GM18511 (cell line): ENCODE results near the gene UQCC2.

ENCODE experiments used
- ATAC-seq: cut with Tn5 transposase; IDR thresholded peaks from one replicate; pipeline ENCODE4 v1.9.1; 2021; ENCODE audit warnings: mild to moderate bottlenecking, moderate library complexity; ENCODE audit not compliant: unreplicated experiment

The UQCC2 gene

DNA sequence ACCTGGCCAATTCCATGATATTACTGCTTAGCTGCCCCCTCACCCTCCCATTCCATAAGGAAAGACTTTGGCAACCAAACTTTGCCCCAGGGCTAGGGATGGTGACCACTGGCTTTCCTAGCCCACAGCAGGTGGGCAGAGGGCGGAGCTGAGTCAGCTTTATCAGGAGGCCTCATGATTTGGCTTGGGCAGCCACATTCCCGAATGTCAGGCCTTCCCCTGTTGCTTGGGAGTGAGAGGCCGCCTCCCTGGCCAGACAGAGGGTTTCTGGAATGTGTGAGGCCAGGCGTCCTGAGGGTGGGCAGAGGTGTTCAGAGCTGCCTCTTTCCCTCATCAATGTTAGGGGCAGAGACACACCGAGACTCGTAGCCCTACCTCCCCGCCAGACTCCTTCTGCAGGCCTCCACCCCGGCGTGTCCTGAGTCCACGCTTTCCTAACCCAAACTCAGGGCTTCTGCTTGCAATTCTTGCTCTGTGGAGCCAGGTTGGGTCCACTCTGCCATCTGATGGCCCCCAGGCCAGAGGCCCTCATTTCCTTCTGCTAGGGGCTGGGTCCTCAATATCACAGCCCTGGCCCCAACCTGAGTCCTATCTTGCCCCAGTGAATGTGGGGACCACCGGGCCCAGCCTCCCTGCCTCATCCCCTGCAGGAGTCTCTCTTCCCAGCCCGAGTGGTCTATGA, 19.3 kb downstream of the UQCC2 start:
- ATAC-seq = no peak

DNA sequence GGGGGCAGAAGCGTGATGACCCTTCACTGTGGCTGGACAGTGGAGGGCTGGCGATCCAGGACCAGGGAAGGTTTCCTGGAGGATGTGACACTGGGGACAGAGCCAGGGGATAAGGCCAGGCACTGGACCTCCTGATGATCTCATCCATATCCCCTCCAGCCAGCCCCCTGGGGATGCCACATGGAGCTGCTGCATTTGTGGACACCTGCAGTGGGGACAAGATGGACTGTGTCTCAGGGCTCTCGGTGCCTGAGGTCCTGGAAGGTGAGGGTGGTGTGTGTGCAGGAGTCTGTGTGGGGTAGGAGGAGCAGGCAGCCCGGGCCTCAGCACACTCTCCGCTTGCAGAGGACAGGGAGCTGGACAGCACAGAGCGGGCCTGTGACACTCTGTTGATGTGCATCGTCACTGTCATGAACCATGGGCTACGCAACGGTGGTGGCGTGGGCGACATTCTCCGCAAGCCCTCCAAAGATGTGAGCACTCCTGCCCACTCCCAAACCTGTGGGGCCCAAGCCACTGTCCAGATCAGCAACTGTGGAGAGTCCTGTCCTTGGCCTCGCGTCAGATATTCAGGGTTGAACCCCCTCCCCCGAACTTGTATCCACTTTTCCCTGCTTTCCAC, 19.9 kb downstream of the UQCC2 start:
- no peak for ATAC-seq

- no peak for ATAC-seq
Observed at GRCh38 chr6:33690766-33691165, 20.7 kb downstream of the UQCC2 start.

GRCh38 chr6:33689879-33690278, 21.6 kb downstream of the UQCC2 start:
- no peak for ATAC-seq

DNA sequence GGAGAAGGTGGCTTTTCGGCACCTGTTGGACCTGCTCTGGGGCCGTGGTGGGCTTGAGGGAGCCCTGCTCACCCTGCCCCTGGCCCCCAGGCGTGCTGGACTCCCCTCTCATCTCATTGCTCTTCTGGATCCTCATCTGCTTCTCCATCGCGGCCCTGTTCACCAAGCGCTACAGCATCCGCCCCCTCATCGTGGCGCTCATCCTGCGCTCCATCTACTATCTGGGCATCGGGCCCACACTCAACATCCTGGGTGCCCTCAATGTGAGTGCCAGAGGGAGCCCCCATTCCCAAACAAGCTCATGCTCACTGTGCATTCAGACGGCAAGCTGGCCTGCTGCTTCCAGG, 22.4 kb downstream of the UQCC2 start:
- ATAC-seq = no peak

DNA sequence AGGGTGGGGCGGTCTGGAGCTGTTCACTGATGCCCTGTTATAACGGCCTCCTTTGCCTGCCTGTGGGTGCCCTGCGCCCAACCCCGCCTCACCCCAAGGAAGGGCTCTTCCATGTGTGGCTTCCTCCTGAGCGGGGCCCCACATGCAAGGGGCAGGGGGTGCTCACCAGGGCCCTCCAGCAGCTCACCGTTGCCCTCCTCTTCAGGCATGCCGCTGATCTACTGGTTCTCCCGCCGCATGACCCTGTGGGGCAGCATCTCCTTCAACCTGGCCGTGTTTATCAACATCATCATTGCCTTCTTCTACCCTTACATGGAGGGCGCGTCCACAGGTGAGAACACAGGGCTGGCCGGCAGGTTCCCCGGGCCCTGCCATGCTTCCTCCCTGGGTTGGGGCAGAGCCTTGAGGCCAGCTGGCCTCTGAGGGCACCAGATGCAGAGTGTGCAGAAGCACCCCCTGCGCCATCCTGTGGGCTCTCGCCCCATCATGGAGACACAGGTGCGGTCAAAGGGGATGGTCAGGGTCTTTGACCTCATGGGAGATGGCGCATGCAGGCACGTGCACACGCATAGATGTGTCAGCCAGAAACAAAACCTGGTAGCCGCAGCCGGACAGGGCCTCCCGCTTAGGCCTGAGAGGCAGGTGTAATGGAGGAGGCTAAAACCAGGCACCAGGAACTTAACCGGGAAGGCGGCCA, 22.9 kb downstream of the UQCC2 start:
- ATAC-seq = no peak

- ATAC-seq = no peak
Observed at GRCh38 chr6:33688006-33688405, 23.5 kb downstream of the UQCC2 start.

DNA sequence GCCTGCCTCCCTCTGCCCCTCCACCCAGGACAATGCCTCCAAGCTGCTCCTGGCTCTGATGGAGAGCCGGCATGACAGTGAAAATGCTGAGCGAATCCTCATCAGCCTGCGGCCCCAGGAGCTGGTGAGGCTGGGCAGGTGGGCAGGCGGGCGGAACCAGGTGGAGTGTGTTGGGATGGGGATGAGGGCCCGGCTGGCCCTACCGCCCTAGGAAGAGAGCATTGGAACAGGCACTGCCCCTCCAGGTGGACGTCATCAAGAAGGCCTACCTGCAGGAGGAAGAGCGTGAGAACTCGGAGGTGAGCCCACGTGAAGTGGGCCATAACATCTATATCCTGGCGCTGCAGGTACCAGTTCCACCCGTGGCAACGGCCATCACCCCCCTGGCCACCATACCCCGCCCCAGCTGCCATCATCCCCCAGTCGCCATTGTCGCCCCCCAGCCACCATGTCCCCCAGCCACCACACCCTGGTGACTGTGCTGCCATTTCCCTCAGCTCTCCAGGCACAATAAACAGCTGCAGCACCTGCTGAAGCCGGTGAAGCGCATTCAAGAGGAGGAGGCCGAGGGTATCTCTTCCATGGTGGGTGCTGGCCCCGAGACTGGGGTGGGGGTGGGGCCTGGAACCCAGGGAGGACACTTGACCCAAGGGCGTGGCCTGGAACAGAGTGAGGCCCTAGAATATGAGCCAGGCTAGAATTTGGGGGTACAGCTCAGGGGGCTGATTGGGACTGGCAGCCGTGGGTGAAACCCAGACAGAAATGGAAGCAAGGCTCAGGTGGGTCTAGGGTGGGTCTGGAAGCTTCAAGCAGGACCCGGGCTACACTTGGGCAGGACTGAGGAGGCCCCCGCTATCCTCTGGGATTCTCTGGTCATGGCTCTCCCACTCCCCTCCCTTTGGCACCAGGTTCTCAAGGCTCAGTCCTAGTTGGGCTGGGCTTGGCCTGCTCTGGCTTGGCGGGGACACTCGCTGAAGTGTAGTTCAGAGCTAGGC, 24.2 kb downstream of the UQCC2 start:
- no peak for ATAC-seq

- ATAC-seq = no peak
Observed at GRCh38 chr6:33686225-33686924, 25.1 kb downstream of the UQCC2 start.

GRCh38 chr6:33685411-33686224, 25.9 kb downstream of the UQCC2 start:
- no peak for ATAC-seq

GRCh38 chr6:33684983-33685382, 26.5 kb downstream of the UQCC2 start:
- ATAC-seq = no peak

GRCh38 chr6:33684428-33684896, 27.0 kb downstream of the UQCC2 start:
- no peak for ATAC-seq

GRCh38 chr6:33683576-33684427, 27.7 kb downstream of the UQCC2 start:
- no peak for ATAC-seq

GRCh38 chr6:33683051-33683571, 28.4 kb downstream of the UQCC2 start:
- no peak for ATAC-seq

DNA sequence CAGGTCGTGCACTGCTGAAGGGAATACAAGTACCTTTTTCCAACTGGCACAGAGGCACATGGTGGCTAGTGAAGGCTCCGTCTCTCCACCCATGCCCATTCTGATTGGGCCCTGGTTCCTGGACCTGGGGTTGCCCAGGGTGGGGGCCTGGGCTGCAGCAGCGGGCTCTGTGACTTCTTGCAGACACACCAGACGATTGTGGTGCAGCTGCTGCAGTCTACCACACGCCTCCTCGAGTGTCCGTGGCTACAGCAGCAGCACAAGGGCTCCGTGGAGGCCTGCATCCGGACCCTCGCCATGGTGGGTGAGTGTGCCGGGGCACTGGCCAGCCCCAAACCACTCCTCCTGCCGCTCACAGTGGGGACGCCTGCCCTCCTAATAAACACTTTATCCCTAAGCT, 29.2 kb downstream of the UQCC2 start:
- no peak for ATAC-seq

DNA sequence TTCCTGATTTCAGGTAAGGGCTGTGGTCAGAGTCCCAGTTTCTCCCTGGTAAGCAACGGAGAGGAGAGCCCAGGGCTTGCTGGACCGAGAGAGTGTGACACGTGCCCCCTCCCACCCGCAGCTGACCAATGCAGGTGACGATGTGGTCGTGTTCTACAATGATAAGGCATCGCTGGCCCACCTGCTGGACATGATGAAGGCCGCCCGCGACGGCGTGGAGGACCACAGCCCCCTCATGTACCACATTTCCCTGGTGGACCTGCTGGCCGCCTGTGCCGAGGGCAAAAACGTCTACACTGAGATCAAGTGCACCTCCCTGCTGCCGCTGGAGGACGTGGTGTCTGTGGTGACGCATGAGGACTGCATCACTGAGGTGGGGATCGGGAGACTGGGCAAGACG, 31.7 kb downstream of the UQCC2 start:
- ATAC-seq = no peak

GRCh38 chr6:33678932-33679490, 32.5 kb downstream of the UQCC2 start:
- ATAC-seq = no peak
